Measurements from ENCODE around the gene RIPOR3. TPM values are rescaled to one million over a fixed set of nuclear protein-coding genes. Genes with fewer than 3 reads are reported as not detected.

RIPOR3 gene
- total RNA-seq, 2 donors from 2014 or later = 2.3 to 6.9 TPM

DNA sequence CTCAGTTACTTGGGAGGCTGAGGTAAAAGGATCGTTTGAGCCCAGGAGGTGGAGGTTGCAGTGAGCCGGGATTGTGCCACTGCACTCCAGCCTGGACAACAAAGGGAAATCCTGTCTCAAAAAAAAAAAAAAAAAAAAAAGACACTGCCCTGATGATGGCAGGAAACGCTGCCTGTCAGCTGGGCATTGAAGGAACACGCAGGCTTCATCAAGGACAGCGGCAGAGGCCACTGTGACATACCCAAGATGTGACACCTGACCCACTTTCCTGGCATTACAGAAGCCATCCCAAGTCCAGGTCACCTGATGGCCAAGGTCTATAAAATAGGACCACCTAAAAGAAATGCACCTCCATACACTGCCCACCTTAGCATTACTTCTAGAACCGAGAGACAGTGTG, 75.9 kb downstream of the RIPOR3 start:
- H3K36me3 ChIP-seq (replicated peaks in 1 of 2; ENCODE audit: insufficient read depth in 1 of 2, low read depth in 2 of 2) = no peaks in the 10 kb centered on the region
- TF ChIP-seq POLR2A (IDR thresholded peaks at IDR 0.05) = no peak
- TF ChIP-seq, protein P1, sequence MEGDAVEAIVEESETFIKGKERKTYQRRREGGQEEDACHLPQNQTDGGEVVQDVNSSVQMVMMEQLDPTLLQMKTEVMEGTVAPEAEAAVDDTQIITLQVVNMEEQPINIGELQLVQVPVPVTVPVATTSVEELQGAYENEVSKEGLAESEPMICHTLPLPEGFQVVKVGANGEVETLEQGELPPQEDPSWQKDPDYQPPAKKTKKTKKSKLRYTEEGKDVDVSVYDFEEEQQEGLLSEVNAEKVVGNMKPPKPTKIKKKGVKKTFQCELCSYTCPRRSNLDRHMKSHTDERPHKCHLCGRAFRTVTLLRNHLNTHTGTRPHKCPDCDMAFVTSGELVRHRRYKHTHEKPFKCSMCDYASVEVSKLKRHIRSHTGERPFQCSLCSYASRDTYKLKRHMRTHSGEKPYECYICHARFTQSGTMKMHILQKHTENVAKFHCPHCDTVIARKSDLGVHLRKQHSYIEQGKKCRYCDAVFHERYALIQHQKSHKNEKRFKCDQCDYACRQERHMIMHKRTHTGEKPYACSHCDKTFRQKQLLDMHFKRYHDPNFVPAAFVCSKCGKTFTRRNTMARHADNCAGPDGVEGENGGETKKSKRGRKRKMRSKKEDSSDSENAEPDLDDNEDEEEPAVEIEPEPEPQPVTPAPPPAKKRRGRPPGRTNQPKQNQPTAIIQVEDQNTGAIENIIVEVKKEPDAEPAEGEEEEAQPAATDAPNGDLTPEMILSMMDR (IDR thresholded peaks at IDR 0.05) = no peak
- no peaks in the 10 kb centered on the region for H3K9me3 ChIP-seq
- H3K27ac ChIP-seq = no peak overlapping the region
- intact Hi-C loops (cut with DNase I) = no loop called here
- H3K27me3 ChIP-seq = no peaks in the 10 kb centered on the region
- 79 to 94% methylated on average over 6 of the region's 6 CpGs for WGBS, 2 donors
- no peak for ATAC-seq
- H3K4me3 ChIP-seq = no peak overlapping the region
- peaks cover 5% of the 10 kb centered on the region for H3K4me1 ChIP-seq
- no peak for DNase-seq

DNA sequence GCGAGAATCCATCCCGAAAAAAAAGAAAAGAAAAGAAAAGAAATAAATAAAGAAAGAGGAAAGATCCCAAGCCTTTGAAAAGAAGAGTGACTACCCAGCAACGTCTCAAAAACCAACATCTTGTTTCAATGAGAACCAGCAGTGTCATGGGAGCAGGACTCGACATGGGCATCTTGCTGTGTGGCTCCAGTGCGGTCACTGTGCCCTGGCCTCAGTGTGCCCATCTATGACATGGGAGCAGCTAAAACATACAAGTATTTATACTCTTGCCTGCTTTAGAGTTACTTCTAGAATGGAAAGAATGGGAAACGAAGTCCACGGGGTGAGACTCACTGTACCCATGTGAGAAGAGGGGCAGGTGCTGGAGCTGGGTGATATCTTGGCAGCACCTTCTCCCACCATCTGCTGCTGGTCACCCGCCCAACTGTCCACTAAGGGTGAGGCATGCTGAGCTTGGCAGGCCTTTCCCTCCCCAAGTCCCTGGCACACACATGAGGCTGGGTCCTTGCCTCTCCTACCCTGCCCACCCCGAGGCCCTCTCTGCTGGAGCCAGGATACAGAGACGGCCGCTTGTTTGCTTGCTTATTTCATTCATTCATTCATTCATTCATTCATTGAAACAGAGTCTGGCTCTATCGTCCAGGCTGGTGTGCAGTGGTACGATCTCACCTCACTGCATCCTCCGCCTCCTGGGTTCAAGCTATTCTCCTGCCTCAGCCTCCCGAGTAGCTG, 77.7 kb downstream of the RIPOR3 start:
- Histone ChIP-seq H3K27ac (no peak overlapping the region), H3K36me3 (replicated peaks in 1 of 2; ENCODE audit: insufficient read depth in 1 of 2, low read depth in 2 of 2) (no peaks in the 10 kb centered on the region), H3K4me3 (no peak overlapping the region), H3K27me3 (no peaks in the 10 kb centered on the region), H3K4me1 (peaks cover 5% of the 10 kb centered on the region), H3K9me3 (no peaks in the 10 kb centered on the region)
- WGBS, 2 donors = 71 to 78% methylated on average over 15 of the region's 15 CpGs
- intact Hi-C loops (cut with DNase I) = no loop called here
- ATAC-seq (peak; percentile 58), DNase-seq (peak; percentile 29 to 73 (median 37))
- TF ChIP-seq POLR2A (IDR thresholded peaks at IDR 0.05) = no peak
- TF ChIP-seq, protein P1 (IDR thresholded peaks at IDR 0.05) = no peak

DNA sequence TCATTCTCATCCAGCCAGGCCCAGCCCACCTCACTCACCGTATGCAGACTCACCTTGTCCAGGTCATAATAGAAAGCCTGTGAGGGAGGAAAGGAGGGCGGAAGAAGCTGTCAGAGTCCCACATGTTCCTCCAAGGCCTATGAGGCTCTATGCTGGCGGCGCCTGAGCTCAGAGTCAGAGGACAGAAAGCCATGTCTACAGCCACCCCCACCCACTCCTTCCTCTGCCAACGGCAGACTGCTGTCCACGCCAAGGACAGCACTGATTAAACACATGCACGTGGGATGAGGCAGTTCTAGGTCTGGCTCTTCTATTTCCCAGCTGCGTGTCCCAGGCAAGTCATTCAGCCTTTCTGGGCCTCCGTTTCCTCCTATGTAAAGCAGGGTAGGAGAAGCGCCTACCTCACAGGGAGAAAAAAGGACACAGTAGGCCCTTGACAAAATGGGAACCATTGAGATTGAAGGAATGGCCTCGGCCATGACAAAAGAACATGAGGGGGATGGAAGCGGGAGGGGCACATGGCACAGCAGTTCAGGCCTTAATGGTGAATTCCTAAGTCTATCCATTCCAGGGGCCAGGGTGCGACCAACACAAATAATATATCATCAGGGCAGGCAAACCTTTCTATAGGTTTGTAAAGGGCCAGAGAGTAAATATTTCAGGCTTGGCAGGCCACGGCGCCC, 80.1 kb downstream of the RIPOR3 start:
- Histone ChIP-seq H3K27ac (no peak overlapping the region), H3K9me3 (no peaks in the 10 kb centered on the region), H3K4me1 (peaks cover 5% of the 10 kb centered on the region), H3K4me3 (no peak overlapping the region), H3K27me3 (no peaks in the 10 kb centered on the region), H3K36me3 (replicated peaks in 1 of 2; ENCODE audit: insufficient read depth in 1 of 2, low read depth in 2 of 2) (no peaks in the 10 kb centered on the region)
- intact Hi-C loops (cut with DNase I) = no loop called here
- TF ChIP-seq POLR2A (IDR thresholded peaks at IDR 0.05) = no peak
- TF ChIP-seq, protein P1 (IDR thresholded peaks at IDR 0.05) = no peak
- DNase-seq (no peak), ATAC-seq (no peak)
- WGBS, 2 donors = 72 to 73% methylated on average over 15 of the region's 15 CpGs

DNA sequence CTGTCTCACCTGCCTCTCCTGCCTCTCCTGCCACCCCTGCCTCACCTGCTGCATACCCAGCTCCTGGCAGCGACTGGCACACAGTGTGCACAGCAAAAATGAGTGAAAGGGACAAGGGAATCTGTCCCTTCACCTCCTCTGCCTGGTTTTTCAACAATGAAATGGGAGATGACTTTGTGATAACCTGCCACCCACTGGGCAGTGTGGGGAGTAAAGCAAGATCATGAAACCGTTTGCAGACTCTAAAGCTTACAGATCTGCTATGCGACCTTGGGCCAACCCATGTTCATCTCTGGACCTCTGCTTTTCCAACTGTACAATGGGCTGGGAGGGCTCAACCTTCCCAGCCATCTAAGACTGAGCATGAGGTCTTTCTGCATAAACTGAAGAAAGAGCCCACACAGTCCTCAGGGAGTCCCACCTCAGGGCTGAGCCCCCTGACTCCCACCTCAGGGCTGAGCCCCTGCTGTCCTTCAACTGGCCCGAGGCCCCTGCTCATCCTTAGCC, 81.1 kb downstream of the RIPOR3 start:
- H3K4me3 ChIP-seq = no peak overlapping the region
- WGBS, 2 donors = 69 to 73% methylated on average over 4 of the region's 4 CpGs
- ATAC-seq = no peak

More for the DNA sequence above, 81.1 kb downstream of the RIPOR3 start:
- Histone ChIP-seq H3K36me3 (replicated peaks in 1 of 2; ENCODE audit: insufficient read depth in 1 of 2, low read depth in 2 of 2) (no peaks in the 10 kb centered on the region), H3K27me3 (no peaks in the 10 kb centered on the region), H3K9me3 (no peaks in the 10 kb centered on the region), H3K27ac (no peak overlapping the region), H3K4me1 (peaks cover 5% of the 10 kb centered on the region)
- TF ChIP-seq POLR2A (IDR thresholded peaks at IDR 0.05) = no peak
- TF ChIP-seq, protein P1 (IDR thresholded peaks at IDR 0.05) = no peak
- DNase-seq = no peak
- intact Hi-C loops (cut with DNase I) = no loop called here
